ENCODE measurements around the gene CHST6. TPM values are rescaled to one million over a fixed set of nuclear protein-coding genes. Genes with fewer than 3 reads are reported as not detected.

CHST6 gene
- polyA plus RNA-seq, 1 experiment = 0.12 TPM

DNA sequence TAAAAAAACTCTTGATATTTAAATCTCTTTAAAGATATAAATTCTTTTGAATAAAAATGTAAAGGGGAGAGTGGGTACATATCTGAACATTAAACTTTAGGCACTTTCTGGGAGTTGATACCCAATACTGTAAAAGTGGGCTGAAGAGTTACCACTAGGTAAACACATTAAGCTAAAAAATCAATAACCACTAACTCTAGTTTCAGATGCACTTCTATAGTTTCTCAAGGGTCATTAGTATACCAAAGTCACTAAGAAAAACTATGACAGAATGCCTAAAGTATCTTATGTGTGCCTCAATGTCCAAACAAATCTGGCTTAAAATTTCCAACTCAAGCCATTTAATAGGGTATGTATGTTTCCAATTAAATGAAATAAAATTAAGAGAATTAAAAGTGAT is 48.8 kb downstream of the CHST6 start:
- DNase-seq (ENCODE audit: low read depth) = no peak
- TF ChIP-seq, protein P1, sequence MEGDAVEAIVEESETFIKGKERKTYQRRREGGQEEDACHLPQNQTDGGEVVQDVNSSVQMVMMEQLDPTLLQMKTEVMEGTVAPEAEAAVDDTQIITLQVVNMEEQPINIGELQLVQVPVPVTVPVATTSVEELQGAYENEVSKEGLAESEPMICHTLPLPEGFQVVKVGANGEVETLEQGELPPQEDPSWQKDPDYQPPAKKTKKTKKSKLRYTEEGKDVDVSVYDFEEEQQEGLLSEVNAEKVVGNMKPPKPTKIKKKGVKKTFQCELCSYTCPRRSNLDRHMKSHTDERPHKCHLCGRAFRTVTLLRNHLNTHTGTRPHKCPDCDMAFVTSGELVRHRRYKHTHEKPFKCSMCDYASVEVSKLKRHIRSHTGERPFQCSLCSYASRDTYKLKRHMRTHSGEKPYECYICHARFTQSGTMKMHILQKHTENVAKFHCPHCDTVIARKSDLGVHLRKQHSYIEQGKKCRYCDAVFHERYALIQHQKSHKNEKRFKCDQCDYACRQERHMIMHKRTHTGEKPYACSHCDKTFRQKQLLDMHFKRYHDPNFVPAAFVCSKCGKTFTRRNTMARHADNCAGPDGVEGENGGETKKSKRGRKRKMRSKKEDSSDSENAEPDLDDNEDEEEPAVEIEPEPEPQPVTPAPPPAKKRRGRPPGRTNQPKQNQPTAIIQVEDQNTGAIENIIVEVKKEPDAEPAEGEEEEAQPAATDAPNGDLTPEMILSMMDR (IDR thresholded peaks at IDR 0.05; ENCODE audit: insufficient read depth, low read depth, low read length) = no peak
- no peaks in the 10 kb centered on the region for H3K27me3 ChIP-seq (ENCODE audit: control insufficient read depth, insufficient read depth, low read length)
- H3K4me3 ChIP-seq (ENCODE audit: low read depth, low read length) = no peak overlapping the region
- no peaks in the 10 kb centered on the region; the same call in 1 of the 2 replicates for H3K36me3 ChIP-seq (ENCODE audit: control insufficient read depth, insufficient read depth, low read length)
- ChIA-PET POLR2A (no interaction called here), CTCF (interaction anchor here (0.6 kb wide), 1 partner anchor 246 kb away, joined by 3 read pairs; no protein-coding TSS in a partner anchor)

DNA sequence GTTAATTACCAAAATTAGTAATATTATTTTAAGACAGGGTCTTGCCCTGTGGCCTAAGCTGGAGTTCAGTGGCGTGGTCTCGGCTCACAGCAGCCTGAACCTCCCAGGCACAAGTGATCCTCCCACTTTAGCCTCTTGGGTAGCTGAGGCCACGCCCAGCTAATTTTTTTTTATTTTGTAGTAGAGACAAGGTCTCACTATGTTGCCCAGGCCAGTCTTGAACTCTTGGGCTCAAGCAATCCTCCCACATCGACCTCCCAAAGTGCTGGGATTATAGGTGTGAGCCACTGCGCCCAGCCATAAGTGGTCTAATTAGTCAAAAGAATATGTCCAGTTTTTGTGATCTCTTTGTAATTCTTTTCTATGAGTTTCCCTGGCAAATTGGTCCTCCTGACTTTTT is 49.9 kb downstream of the CHST6 start:
- POLR2A ChIA-PET = no interaction called here
- CTCF ChIA-PET = interaction anchor here (1.0 to 1.6 kb wide), 2 partner anchors 19 to 20 kb away, joined by 3 to 5 read pairs; partner anchors contain the start of gene TMEM170A
- TF ChIP-seq, protein P1 (IDR thresholded peaks at IDR 0.05; ENCODE audit: insufficient read depth, low read depth, low read length) = no peak
- no peak for DNase-seq (ENCODE audit: low read depth)
- Histone ChIP-seq H3K27me3 (ENCODE audit: control insufficient read depth, insufficient read depth, low read length) (no peaks in the 10 kb centered on the region), H3K36me3 (ENCODE audit: control insufficient read depth, insufficient read depth, low read length) (no peaks in the 10 kb centered on the region; the same call in 1 of the 2 replicates), H3K4me3 (ENCODE audit: low read depth, low read length) (no peak overlapping the region)

DNA sequence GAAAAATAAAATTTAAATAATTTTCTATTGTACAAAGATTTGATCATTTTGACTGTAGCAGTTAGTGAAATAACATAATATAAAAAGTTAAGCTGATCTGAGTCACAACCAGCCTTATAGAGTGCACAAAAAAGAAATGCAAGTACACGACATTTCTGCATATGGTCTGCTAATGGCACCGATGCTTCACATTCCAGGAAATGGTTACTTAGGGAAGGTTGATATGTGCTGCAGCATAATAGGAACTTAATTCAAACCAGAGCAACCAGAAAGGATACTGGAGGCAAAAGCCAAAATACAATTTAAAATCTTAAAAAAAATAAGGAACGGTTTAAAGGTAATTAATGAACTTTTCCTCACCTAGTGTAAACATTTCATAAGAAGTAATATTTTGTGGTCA is 51.9 kb downstream of the CHST6 start:
- Histone ChIP-seq H3K27me3 (ENCODE audit: control insufficient read depth, insufficient read depth, low read length) (no peaks in the 10 kb centered on the region), H3K4me3 (ENCODE audit: low read depth, low read length) (no peak overlapping the region), H3K36me3 (ENCODE audit: control insufficient read depth, insufficient read depth, low read length) (no peaks in the 10 kb centered on the region)
- DNase-seq (ENCODE audit: low read depth) = peak; percentile 44
- TF ChIP-seq, protein P1 (IDR thresholded peaks at IDR 0.05; ENCODE audit: insufficient read depth, low read depth, low read length) = no peak
- POLR2A ChIA-PET = no interaction called here
- CTCF ChIA-PET = interaction anchor here (0.8 kb wide), 2 partner anchors 28 to 74 kb away, joined by 3 read pairs; no protein-coding TSS in a partner anchor

DNA sequence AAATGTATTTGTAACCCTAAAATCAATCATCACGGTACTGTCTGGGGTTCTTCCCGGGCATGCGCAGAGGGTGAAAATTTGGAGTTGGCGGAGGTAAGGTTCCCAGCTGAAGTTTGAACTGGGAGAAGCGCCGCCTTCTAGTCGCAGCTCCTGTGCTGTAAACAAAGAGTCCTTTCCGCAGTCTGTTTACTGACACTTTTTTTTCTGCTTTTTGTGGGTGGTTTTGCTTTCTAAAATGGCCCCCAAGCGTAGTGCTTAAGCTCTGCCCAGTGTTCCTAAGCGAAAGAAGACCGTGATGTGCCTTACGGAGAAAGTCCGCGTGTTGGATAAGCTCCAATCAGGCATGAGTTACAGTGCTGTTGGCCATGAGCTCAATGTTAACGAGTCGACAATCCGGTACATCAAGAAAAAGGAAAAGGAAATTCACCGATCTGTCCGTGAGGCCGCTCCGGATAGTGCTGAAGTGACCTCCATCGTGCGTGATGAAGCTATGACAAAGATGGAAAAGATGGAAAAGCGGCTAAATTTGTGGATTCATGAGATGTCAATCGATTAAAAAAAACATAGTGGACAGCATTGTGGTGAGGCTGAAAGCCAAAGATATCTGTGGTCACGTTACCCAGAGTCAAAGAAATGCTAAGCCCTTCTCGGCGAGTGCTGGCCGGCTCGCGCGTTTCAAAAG is 61.4 kb downstream of the CHST6 start:
- Histone ChIP-seq H3K27me3 (ENCODE audit: control insufficient read depth, insufficient read depth, low read length) (no peaks in the 10 kb centered on the region), H3K4me3 (ENCODE audit: low read depth, low read length) (peak overlapping the region; percentile 99), H3K36me3 (ENCODE audit: control insufficient read depth, insufficient read depth, low read length) (no peaks in the 10 kb centered on the region)
- TF ChIP-seq, protein P1 (IDR thresholded peaks at IDR 0.05; ENCODE audit: insufficient read depth, low read depth, low read length) = no peak
- ChIA-PET POLR2A (interaction anchor here (0.6 to 0.7 kb wide), 2 partner anchors 214 to 274 kb away, joined by 3 read pairs; partner anchors contain the start of genes KARS1 and TERF2IP), CTCF (interaction anchor here (0.7 to 2.2 kb wide), 9 partner anchors 11 to 235 kb away, joined by 3 to 10 read pairs (median 4); partner anchors contain the start of gene TMEM170A)
- DNase-seq (ENCODE audit: low read depth) = peak; percentile 70

Measured in BJ (cell line).